Sigmoid colon (tissue), 3 donors: ENCODE measurements around the gene PLEKHH1.
A peak's percentile ranks its signal among the peaks of the same experiment; 100 is the strongest.

Source experiments
- POLR2A ChIP-seq, 2 donors: fragments of 450-650 bp; IDR thresholded peaks; one replicate each; pipeline ENCODE4 v1.6.1; 2016; ENCODE audit warnings: antibody characterized with exemption in 2 of 2, mild to moderate bottlenecking in 2 of 2, moderate library complexity in 2 of 2
- TF ChIP-seq, protein P1 (sequence below), 4 experiments: fragments of 450-650 bp in 3 of 4; fragments of 200-600 bp in 1 of 4; IDR thresholded peaks; one replicate each; pipeline ENCODE4 v1.5.1; 2016 to 2019; ENCODE audit warnings: antibody characterized with exemption in 4 of 4, mild to moderate bottlenecking in 3 of 4, moderate library complexity in 2 of 4

DNA sequence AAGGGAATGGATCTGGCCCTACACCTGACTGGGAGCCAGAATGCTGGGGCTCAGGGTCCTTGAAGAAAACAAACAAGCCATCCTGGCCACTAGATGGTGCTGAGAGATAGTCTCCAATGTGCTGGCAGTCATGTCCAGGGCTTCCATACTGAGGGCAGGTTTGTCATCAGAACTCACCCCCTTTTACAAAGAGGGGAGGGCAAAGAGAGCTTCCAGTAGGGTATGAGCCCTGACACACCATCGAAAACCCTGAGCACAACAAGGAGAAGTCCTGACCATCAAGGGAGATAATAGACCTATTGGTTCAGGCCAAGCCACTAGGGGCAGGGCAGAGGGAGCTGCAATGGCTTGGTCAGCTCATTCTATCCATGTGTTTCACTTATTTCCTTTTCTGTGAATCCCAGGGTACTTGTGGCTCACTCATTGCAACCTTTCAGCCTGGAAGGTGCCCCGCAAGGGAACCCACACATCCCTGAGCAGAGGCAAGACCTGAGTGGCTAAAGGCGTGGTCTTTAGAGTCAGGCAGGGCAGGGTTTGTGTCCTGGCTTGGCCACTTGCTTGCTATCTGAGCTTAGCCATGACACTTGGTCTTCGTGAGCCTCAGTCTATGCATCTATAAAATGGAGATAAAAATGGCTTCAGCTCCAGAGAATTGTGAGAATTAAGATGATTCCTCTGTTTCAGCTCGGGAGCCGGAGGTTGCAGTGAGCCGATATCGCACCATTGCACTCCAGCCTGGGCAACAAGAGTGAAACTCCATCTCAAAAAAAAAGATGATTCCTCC, 6.2 kb upstream of the PLEKHH1 start:
- TF ChIP-seq POLR2A (IDR thresholded peaks at IDR 0.05) = no peak
- TF ChIP-seq, protein P1, sequence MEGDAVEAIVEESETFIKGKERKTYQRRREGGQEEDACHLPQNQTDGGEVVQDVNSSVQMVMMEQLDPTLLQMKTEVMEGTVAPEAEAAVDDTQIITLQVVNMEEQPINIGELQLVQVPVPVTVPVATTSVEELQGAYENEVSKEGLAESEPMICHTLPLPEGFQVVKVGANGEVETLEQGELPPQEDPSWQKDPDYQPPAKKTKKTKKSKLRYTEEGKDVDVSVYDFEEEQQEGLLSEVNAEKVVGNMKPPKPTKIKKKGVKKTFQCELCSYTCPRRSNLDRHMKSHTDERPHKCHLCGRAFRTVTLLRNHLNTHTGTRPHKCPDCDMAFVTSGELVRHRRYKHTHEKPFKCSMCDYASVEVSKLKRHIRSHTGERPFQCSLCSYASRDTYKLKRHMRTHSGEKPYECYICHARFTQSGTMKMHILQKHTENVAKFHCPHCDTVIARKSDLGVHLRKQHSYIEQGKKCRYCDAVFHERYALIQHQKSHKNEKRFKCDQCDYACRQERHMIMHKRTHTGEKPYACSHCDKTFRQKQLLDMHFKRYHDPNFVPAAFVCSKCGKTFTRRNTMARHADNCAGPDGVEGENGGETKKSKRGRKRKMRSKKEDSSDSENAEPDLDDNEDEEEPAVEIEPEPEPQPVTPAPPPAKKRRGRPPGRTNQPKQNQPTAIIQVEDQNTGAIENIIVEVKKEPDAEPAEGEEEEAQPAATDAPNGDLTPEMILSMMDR (IDR thresholded peaks at IDR 0.05) = peak in 3 of 4 experiments; percentile 33 to 76 (median 50)
